ENCODE data around the gene RAB23. TPM values are rescaled to one million over a fixed set of nuclear protein-coding genes. Genes with fewer than 3 reads are reported as not detected.

RAB23 gene
- total and polyA plus RNA-seq, 2 experiments from 2014 or later, result 5.2 to 16.7 TPM

- TF ChIP-seq ZNF114 (CRISPR knock-in tag; IDR thresholded peaks at IDR 0.05), result no peak
- no peak for TF ChIP-seq EZH2phosphoT487 (IDR thresholded peaks at IDR 0.05; ENCODE audit: unreplicated experiment)
- TF ChIP-seq NANOG (IDR thresholded peaks at IDR 0.05; ENCODE audit: borderline replicate concordance), result no peak
- no peak for TF ChIP-seq CREB1 (CRISPR knock-in tag; IDR thresholded peaks at IDR 0.05; ENCODE audit: low read depth)
- TF ChIP-seq STAT1 (IDR thresholded peaks at IDR 0.05; ENCODE audit: unreplicated experiment), result no peak
- TF ChIP-seq ETS1 (IDR thresholded peaks at IDR 0.05), result no peak
- TF ChIP-seq ZNF331 (CRISPR knock-in tag; IDR thresholded peaks at IDR 0.05; ENCODE audit: low read depth), result no peak
- TF ChIP-seq EZH2 (IDR thresholded peaks at IDR 0.05; ENCODE audit: low read depth, unreplicated experiment), result no peak
- TF ChIP-seq, protein P1, sequence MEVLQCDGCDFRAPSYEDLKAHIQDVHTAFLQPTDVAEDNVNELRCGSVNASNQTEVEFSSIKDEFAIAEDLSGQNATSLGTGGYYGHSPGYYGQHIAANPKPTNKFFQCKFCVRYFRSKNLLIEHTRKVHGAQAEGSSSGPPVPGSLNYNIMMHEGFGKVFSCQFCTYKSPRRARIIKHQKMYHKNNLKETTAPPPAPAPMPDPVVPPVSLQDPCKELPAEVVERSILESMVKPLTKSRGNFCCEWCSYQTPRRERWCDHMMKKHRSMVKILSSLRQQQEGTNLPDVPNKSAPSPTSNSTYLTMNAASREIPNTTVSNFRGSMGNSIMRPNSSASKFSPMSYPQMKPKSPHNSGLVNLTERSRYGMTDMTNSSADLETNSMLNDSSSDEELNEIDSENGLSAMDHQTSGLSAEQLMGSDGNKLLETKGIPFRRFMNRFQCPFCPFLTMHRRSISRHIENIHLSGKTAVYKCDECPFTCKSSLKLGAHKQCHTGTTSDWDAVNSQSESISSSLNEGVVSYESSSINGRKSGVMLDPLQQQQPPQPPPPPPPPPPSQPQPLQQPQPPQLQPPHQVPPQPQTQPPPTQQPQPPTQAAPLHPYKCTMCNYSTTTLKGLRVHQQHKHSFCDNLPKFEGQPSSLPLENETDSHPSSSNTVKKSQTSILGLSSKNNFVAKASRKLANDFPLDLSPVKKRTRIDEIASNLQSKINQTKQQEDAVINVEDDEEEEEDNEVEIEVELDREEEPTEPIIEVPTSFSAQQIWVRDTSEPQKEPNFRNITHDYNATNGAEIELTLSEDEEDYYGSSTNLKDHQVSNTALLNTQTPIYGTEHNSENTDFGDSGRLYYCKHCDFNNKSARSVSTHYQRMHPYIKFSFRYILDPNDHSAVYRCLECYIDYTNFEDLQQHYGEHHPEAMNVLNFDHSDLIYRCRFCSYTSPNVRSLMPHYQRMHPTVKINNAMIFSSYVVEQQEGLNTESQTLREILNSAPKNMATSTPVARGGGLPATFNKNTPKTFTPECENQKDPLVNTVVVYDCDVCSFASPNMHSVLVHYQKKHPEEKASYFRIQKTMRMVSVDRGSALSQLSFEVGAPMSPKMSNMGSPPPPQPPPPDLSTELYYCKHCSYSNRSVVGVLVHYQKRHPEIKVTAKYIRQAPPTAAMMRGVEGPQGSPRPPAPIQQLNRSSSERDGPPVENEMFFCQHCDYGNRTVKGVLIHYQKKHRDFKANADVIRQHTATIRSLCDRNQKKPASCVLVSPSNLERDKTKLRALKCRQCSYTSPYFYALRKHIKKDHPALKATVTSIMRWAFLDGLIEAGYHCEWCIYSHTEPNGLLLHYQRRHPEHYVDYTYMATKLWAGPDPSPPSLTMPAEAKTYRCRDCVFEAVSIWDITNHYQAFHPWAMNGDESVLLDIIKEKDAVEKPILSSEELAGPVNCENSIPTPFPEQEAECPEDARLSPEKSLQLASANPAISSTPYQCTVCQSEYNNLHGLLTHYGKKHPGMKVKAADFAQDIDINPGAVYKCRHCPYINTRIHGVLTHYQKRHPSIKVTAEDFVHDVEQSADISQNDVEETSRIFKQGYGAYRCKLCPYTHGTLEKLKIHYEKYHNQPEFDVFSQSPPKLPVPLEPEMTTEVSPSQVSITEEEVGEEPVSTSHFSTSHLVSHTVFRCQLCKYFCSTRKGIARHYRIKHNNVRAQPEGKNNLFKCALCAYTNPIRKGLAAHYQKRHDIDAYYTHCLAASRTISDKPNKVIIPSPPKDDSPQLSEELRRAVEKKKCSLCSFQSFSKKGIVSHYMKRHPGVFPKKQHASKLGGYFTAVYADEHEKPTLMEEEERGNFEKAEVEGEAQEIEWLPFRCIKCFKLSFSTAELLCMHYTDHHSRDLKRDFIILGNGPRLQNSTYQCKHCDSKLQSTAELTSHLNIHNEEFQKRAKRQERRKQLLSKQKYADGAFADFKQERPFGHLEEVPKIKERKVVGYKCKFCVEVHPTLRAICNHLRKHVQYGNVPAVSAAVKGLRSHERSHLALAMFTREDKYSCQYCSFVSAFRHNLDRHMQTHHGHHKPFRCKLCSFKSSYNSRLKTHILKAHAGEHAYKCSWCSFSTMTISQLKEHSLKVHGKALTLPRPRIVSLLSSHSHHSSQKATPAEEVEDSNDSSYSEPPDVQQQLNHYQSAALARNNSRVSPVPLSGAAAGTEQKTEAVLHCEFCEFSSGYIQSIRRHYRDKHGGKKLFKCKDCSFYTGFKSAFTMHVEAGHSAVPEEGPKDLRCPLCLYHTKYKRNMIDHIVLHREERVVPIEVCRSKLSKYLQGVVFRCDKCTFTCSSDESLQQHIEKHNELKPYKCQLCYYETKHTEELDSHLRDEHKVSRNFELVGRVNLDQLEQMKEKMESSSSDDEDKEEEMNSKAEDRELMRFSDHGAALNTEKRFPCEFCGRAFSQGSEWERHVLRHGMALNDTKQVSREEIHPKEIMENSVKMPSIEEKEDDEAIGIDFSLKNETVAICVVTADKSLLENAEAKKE (CRISPR knock-in tag; IDR thresholded peaks at IDR 0.05), result no peak
- Histone ChIP-seq H3F3A (replicated peaks; ENCODE audit: low read depth) (0 out of 2 replicates have a peak, but pooled peaks cover 3% of the 10 kb centered on the region), H3K4me3 (peak overlapping the region; percentile 75), H3K79me2 (replicated peaks; ENCODE audit: insufficient read depth) (peaks cover 56% of the 10 kb centered on the region), H3K9me2 (ENCODE audit: insufficient read depth) (no peaks in the 10 kb centered on the region), H3K27ac (ENCODE audit: low read depth) (no peak overlapping the region), H3K4me2 (peak overlapping the region; percentile 80), H4K20me1 (replicated peaks; ENCODE audit: insufficient read depth) (peaks cover 6% of the 10 kb centered on the region; the same call in 1 of the 2 replicates), H3K36me3 (ENCODE audit: insufficient read depth) (no peaks in the 10 kb centered on the region), H2AFZ (no peak overlapping the region), H3K27me3 (ENCODE audit: insufficient read depth) (peaks cover 12% of the 10 kb centered on the region), H3K4me1 (ENCODE audit: insufficient read depth) (peaks cover 23% of the 10 kb centered on the region)
- peaks cover 39% of the 10 kb centered on the region for H3K4me1 Mint-ChIP-seq
- no peaks in the 10 kb centered on the region for H3K36me3 Mint-ChIP-seq (ENCODE audit: low read depth)
- H3K27me3 Mint-ChIP-seq (ENCODE audit: insufficient read depth, low read depth, poor library complexity), result peaks cover 8% of the 10 kb centered on the region
- peak overlapping the region; percentile 94 for H3K4me3 Mint-ChIP-seq
- H3K27ac Mint-ChIP-seq, result peak overlapping the region; percentile 87
- DNase-seq (ENCODE audit: low spot score), result no peak
- no peak for ATAC-seq
- H3K9me3 Mint-ChIP-seq, result no peaks in the 10 kb centered on the region
Measured at GRCh38 chr6:57174511-57174907, 47.6 kb downstream of the RAB23 start.

Data from GM23338 (cell line).